ENCODE data around the gene PGGT1B.

PGGT1B gene

GRCh38 chr5:115179394-115180164 lies 83.1 kb downstream of the PGGT1B start:
- DNase-seq, result no peak

DNA sequence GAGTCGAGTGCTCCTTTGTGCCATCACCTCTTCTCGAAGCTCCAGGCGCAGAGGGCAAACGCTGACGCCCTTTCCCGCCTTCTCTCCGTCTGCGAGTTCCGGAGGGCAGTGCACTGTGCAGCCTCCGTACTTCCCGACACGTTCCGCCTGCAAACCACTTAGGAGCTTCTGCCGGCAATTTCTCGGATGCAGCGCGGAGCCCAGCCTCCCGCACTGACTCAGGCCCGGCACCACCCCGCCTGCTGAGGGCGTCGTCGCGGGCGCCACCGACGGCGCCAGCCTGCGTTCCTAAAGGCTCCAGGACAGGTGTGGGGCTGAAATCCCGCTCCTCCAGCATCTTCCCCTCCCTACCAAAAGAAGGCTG lies 83.7 kb downstream of the PGGT1B start:
- DNase-seq, result no peak

DNA sequence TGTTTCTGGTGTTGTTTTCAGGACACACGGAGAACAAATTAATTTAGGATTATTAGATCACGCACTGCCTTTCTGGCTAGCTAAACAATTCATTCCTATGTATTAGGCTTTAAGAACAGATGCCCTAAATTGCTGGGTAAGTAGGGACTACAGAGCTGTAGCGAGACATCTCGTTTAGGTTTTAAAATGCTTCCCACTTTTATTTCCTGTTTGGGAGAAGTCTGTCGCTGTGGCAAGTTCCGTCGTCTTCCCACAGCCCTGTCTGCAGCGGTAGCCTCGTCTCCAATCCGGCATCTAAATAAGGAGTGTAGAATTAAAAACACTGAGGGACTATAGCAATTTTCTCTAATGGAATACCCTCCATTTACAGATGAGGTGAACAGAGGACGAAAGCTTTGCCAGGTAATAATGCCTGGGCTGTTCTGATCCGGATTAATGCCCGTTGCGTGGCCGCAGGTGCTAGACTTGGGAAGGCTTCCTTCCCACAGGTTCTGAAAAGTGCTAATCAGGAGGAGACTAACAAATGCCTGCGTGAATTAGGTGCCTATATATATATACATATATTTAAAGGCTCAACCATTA lies 91.7 kb downstream of the PGGT1B start:
- no peak for DNase-seq

DNA sequence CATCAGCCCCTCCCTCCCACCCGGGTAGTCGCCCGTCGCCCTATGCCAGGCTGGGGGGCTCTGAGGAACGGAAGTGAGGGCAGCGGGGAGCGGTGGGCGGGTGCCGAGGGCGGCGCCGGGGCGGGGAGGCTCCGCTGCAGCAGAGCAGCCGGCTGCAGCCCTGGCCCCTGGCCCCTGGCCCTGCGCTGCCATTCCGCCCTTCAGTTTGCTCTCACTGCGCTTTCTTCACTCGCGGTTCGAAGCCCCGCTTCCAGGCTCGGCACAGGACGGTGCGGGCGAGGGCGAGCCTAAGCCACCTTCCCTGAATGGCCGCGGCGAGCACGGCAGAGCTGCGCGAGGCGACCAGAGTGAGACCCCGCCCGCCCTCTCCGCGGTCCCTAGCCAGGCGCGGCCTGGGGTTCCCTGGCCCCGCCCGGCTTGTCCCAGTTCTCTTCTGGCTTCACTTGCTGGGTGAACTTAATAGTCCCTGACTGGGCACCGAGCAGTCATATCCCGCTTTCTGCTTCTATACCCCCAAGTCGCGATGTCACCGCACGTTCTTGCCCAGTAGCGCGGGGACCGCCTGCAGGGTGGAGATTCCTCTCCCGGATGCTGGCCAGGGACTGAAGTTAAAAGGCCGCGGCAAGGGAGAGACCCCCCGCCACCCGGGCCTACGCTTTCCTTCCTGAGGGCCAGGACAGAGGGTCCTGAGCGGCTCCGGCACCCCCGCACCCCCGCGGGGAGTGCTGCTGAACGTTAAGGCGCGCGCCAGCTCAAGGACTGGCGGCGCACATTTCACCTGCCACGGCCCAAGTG lies 92.3 kb downstream of the PGGT1B start:
- DNase-seq, result no peak

GRCh38 chr5:115169487-115170133 lies 93.1 kb downstream of the PGGT1B start, which contains the start of gene TRIM36:
TSS of gene TRIM36 (minus strand) at chr5:115169908. CDS start at chr5:115169634, 274 bp downstream.
- DNase-seq, result peak; percentile 76 to 88 (median 81)

DNA sequence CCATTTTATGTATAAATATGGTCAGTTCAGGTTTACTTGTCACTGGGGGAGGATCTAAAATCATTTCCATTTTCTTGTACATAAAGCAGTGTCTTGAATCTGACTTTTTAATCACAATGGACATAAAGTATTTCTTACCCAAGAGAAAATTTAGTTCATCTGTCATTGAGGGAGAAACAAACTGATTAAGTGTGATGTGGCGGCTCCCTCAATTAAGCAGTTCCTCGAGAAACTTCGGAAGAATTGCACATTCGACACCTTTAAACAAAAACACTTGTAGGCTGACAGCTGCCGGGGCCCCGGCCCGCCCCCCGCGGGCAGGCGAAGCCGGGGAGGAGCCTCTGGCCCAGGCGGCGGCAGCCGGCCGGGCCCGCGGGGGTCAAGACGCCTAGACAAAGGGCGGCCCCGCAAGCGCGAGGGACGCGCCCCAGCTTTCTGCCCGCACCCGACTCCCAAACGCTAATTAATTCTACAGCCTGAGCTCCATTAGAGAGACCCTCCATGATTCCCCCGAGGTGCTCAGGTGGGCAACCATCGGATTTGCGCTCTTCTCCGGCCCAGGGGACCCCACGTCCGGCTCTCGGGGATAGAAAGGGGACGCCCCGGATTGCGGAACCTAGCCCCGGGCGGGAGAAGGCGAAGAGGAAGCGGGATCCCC lies 93.7 kb downstream of the PGGT1B start:
- no peak for DNase-seq

GRCh38 chr5:115166744-115167393 lies 95.8 kb downstream of the PGGT1B start:
- no peak for DNase-seq

- DNase-seq, result no peak
Observed at GRCh38 chr5:115165790-115166189, 96.9 kb downstream of the PGGT1B start.

DNA sequence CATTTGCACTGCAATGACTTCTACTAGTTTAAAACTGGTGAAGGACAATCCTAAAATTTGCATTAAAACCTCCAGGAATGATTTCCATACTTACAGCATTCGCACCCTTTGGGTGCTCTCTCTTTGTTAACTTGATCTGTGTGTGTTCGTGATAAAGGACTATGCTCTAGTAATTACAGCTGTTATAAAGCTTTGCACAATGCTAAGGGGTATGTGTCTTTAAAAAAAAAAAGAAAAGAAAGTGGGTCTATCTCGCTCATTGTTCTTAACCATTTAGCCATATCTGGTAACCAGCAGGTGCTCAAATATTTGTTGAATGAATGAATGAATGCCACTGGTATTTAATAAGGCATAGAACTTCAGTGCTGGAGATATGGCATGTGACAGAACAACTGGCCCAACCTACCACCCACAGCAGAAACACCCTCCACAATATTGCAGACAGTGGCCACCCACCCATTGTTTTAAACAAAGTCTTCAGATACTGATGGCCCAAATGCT lies 101.7 kb downstream of the PGGT1B start:
- no peak for DNase-seq

Data from T-helper 2 cell (primary cell).